Gastrocnemius medialis (tissue), 4 donors: Measurements from ENCODE around the gene CHGA.

Source experiments
- POLR2A ChIP-seq, 2 donors: fragments of 450-650 bp; IDR thresholded peaks; one replicate each; pipeline ENCODE4 v1.6.1; 2017; ENCODE audit warnings: antibody characterized with exemption in 2 of 2, mild to moderate bottlenecking in 2 of 2, moderate library complexity in 2 of 2
- TF ChIP-seq, protein P1 (sequence below), 5 experiments: fragments of 450-650 bp in 3 of 5; fragments of 200-600 bp in 2 of 5; sonication (generic) in 2 of 5; IDR thresholded peaks in 4 of 5; conservative IDR thresholded peaks in 1 of 5; 1 replicate in 4 of 5; 2 replicates in 1 of 5; pipeline ENCODE4 v1.5.1; 2016 to 2019; ENCODE audit warnings: antibody characterized with exemption in 5 of 5, mild to moderate bottlenecking in 3 of 5, moderate library complexity in 3 of 5

DNA sequence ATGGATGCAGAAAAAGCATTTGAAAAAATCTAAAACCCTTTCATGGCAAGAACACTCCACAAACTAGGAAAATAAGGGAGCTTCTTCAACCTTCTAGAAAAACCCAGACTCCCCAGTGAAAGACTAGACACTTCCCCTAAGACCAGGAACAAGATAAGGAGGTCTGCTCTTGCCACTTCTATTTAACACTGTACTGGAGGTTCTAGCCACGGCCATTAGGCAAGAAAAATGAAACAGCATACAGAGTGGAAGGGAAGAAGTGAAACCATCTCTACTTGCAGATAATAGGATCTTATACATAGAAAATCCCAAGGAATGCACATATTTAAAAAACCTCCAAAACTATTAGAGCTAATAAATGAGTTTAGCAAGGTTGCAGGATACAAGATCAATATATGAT is 42.3 kb downstream of the CHGA start:
- TF ChIP-seq, protein P1, sequence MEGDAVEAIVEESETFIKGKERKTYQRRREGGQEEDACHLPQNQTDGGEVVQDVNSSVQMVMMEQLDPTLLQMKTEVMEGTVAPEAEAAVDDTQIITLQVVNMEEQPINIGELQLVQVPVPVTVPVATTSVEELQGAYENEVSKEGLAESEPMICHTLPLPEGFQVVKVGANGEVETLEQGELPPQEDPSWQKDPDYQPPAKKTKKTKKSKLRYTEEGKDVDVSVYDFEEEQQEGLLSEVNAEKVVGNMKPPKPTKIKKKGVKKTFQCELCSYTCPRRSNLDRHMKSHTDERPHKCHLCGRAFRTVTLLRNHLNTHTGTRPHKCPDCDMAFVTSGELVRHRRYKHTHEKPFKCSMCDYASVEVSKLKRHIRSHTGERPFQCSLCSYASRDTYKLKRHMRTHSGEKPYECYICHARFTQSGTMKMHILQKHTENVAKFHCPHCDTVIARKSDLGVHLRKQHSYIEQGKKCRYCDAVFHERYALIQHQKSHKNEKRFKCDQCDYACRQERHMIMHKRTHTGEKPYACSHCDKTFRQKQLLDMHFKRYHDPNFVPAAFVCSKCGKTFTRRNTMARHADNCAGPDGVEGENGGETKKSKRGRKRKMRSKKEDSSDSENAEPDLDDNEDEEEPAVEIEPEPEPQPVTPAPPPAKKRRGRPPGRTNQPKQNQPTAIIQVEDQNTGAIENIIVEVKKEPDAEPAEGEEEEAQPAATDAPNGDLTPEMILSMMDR (IDR thresholded peaks at IDR 0.05 in 4 of 5, conservative IDR thresholded peaks at IDR 0.05 in 1 of 5) = no peak
- no peak for TF ChIP-seq POLR2A (IDR thresholded peaks at IDR 0.05)
